GM13976 (cell line): ENCODE measurements around the gene THOC1.
A peak's percentile ranks its signal among the peaks of the same experiment; 100 is the strongest.
"Not testable (repeated sequence)": the region's sequence is repeated elsewhere in the genome, so short reads cannot be mapped to it uniquely, and the experiment has no call there.

Source experiments
- DNase-seq: peaks from one replicate; pipeline ENCODE4 v3.0.0; 2012; ENCODE audit warnings: low spot score
- CTCF ChIP-seq: IDR thresholded peaks from 2 replicates; pipeline ENCODE4 v1.5.1; 2012; ENCODE audit warnings: borderline replicate concordance, mild to moderate bottlenecking; ENCODE audit not compliant: insufficient read depth; ENCODE audit errors: extremely low read depth, missing control alignments, control extremely low read depth
- in situ Hi-C: fragments of 300-500 bp; cut with MboI; formaldehyde crosslinking; loops from one replicate; pipeline ENCODE4 v1.12.0; 2022; ENCODE audit warnings: low sequenced_read_pairs, mixed read lengths, inconsistent platforms; ENCODE audit not compliant: unreplicated experiment

The THOC1 gene

GRCh38 chr18:267688-268552, at the start of gene THOC1:
Gene THOC1, minus strand, starts transcription at chr18:268047. Its CDS starts 28 bp downstream, at chr18:268019.
- no peak for TF ChIP-seq CTCF
- peak; percentile 96 for DNase-seq
- in situ Hi-C loops: no loop called here

DNA sequence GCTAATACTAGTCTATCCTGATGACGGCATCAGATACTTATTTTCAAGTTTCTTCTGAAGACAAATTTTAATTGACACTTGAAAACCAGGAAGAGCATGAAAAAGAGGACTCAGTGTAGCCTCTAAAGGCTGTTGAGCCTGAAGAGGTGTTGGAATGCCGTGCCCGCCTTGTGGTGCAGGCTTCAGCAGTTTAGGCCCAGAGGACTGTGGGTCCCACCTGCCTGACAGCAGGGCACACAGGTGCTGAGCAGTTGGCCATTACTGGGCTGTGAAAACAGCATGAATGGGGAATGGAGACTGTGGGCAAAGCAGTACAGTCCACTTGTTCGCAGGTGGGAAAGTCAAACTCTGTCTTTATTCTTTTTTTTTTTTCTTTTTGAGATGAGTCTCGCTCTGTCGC, 49.8 kb upstream of the THOC1 start:
- DNase-seq: no peak
- no peak for TF ChIP-seq CTCF
- in situ Hi-C loops: no loop called here

GRCh38 chr18:316393-316792, 48.5 kb upstream of the THOC1 start:
- DNase-seq: no peak
- TF ChIP-seq CTCF: no peak
- in situ Hi-C loops: no loop called here

GRCh38 chr18:313931-314330, 46.1 kb upstream of the THOC1 start:
- in situ Hi-C loops: no loop called here
- no peak for DNase-seq
- TF ChIP-seq CTCF: no peak

DNA sequence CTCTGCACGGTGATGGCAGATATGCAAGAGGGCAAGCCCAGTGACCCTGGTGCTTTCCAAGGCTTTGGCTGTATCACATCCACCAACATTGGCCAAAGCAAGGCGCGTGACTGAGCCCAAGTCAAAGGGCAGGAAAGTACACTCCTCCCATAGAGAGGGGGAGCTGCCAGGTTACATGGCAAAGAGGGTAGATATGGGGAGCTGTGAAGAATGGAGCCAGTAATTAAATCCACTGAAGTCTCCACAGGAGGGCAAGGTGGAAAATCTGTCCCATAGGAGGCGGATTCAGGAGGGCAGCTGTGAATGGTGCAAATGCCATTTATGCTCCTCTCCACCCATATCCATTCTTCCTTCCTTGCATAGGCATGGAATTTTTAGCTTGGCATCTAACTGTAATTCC, 44.6 kb upstream of the THOC1 start:
- no peak for TF ChIP-seq CTCF
- DNase-seq: no peak
- in situ Hi-C loops: no loop called here

DNA sequence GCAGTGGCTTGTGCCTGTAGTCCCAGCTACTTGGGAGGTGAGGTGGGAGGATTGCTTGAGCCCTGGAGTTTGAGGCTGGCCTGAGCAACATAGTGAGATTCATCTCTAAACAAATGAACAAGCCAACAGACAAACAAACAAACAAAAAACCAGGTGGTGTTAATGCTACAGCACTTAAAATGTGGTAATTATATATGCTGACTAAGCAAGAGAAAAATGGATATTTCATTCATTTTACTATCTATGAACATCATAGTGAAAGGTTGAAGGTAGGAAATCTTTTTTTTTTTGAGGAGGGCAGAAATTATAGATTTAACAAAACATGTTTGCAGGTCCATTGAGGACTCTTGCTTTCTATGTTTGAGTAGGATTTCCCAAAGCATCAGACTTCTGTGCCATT, 42.2 kb upstream of the THOC1 start:
- DNase-seq: no peak
- TF ChIP-seq CTCF: no peak
- in situ Hi-C loops: no loop called here

- DNase-seq, in situ Hi-C loops: not testable (repeated sequence)
These were observed 40.2 kb upstream of the THOC1 start for GRCh38 chr18:308086-308485.
